HCT116 (cell line): ENCODE results near the gene DNAJB13. TPM values are rescaled to one million over a fixed set of nuclear protein-coding genes. Genes with fewer than 3 reads are reported as not detected.
A peak's percentile ranks its signal among the peaks of the same experiment; 100 is the strongest.

Source experiments
- CBX3 ChIP-seq: IDR thresholded peaks from 2 replicates; pipeline ENCODE4 v1.6.1; 2012; ENCODE audit warnings: low read depth
- CEBPB ChIP-seq: IDR thresholded peaks from 2 replicates; pipeline ENCODE4 v1.6.1; 2012; ENCODE audit warnings: low read depth
- ELF1 ChIP-seq: IDR thresholded peaks from 2 replicates; pipeline ENCODE4 v1.6.1; 2012; ENCODE audit warnings: low read depth, borderline replicate concordance
- EZH2 ChIP-seq: fragments of 200-600 bp; sonication (generic); IDR thresholded peaks from 2 replicates; pipeline ENCODE4 v1.6.1; 2017; ENCODE audit warnings: antibody characterized with exemption, mixed run types
- EZH2phosphoT487 ChIP-seq: fragments of 200-600 bp; IDR thresholded peaks from 2 replicates; pipeline ENCODE4 v1.6.1; 2018; ENCODE audit warnings: antibody characterized with exemption, borderline replicate concordance
- FOSL1 ChIP-seq: IDR thresholded peaks from 2 replicates; pipeline ENCODE4 v1.6.1; 2012; ENCODE audit warnings: low read depth
- JUND ChIP-seq: IDR thresholded peaks from 2 replicates; pipeline ENCODE4 v1.6.1; 2012
- POLR2A ChIP-seq: IDR thresholded peaks from 2 replicates; pipeline ENCODE4 v1.7.0; 2011; ENCODE audit warnings: borderline replicate concordance; ENCODE audit not compliant: insufficient read depth, insufficient read length; ENCODE audit errors: extremely low read depth
- POLR2AphosphoS5 ChIP-seq: IDR thresholded peaks from 2 replicates; pipeline ENCODE4 v1.6.1; 2011; ENCODE audit warnings: mild to moderate bottlenecking, low read depth, low read length, moderate library complexity
- RAD21 ChIP-seq: IDR thresholded peaks from 2 replicates; pipeline ENCODE4 v1.6.1; 2012; ENCODE audit warnings: low read depth, mild to moderate bottlenecking
- YY1 ChIP-seq: IDR thresholded peaks from 2 replicates; pipeline ENCODE4 v1.6.1; 2011; ENCODE audit warnings: low read length, low read depth, moderate library complexity, mild to moderate bottlenecking; ENCODE audit not compliant: insufficient replicate concordance; ENCODE audit errors: extremely low read depth
- ZFX ChIP-seq: fragments of 450-650 bp; IDR thresholded peaks from 2 replicates; pipeline ENCODE4 v1.6.1; 2017
- total RNA-seq: library from RNA; stranded (reverse); gene quantifications from one replicate; pipeline ENCODE4 v1.2.1, GENCODE V29; 2021; ENCODE audit not compliant: unreplicated experiment
- TF ChIP-seq, protein P1 (sequence below), 3 experiments: fragments of 200-600 bp in 1 of 3; sonication (generic) in 1 of 3; IDR thresholded peaks in 2 of 3; conservative IDR thresholded peaks in 1 of 3; 2 replicates each; pipeline ENCODE4 v1.5.1; 2012 to 2017; ENCODE audit warnings: low read depth in 2 of 3, low read length in 2 of 3, antibody characterized with exemption in 1 of 3, borderline replicate concordance in 1 of 3, control low read depth in 1 of 3, mild to moderate bottlenecking in 1 of 3, mixed read lengths in 1 of 3, mixed run types in 1 of 3, moderate library complexity in 1 of 3; ENCODE audit not compliant: insufficient read depth in 1 of 3
- TF ChIP-seq, protein P2 (sequence below): IDR thresholded peaks from 2 replicates; pipeline ENCODE4 v1.6.1; 2011; ENCODE audit warnings: mild to moderate bottlenecking, low read length, moderate library complexity; ENCODE audit not compliant: insufficient replicate concordance; ENCODE audit errors: extremely low read depth
- TF ChIP-seq, protein P3 (sequence below): IDR thresholded peaks from 2 replicates; pipeline ENCODE4 v1.6.1; 2012

The DNAJB13 gene
- total RNA-seq, 1 experiment from 2014 or later = 0.22 TPM

DNA sequence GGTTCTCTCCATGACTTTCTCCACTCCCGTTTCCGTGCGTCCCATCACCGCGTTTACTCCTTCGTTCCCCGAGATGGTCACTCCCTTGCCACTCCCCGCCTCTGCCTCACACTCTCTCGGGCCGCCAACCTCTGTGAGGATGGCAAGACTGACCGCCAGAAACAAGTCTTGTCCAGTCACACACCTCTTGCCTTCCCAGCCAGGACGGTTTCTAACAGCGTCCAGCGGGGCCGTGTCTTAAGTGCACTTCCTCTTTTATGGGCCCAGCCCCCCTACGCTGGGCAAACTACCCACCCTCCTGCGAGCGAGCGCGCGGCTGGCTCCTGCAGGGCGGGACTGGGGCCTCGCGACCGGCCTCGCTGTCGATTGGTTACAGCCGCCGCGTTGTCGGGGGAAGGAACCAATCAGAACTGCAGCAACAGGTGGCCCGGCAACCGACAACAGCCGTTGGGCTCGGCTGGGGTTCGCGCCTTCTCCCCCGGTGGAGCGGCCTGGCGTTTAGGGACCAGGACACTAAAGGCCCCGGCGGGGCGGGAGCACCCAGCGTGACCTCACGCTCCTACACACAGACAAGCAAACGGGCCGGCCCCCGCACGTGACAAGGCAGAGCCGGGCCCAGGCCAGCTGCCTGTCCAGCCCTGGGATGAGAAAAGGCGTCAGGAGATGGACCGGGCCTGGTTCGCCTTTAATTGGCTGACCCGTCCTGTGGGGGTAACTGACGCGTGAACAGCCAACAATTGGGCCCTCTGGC lies 32.3 kb downstream of the DNAJB13 start (continued):
- TF ChIP-seq, protein P1, sequence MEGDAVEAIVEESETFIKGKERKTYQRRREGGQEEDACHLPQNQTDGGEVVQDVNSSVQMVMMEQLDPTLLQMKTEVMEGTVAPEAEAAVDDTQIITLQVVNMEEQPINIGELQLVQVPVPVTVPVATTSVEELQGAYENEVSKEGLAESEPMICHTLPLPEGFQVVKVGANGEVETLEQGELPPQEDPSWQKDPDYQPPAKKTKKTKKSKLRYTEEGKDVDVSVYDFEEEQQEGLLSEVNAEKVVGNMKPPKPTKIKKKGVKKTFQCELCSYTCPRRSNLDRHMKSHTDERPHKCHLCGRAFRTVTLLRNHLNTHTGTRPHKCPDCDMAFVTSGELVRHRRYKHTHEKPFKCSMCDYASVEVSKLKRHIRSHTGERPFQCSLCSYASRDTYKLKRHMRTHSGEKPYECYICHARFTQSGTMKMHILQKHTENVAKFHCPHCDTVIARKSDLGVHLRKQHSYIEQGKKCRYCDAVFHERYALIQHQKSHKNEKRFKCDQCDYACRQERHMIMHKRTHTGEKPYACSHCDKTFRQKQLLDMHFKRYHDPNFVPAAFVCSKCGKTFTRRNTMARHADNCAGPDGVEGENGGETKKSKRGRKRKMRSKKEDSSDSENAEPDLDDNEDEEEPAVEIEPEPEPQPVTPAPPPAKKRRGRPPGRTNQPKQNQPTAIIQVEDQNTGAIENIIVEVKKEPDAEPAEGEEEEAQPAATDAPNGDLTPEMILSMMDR (IDR thresholded peaks at IDR 0.05 in 2 of 3, conservative IDR thresholded peaks at IDR 0.05 in 1 of 3; ENCODE audit: borderline replicate concordance in 1 of 3, insufficient read depth in 1 of 3, low read depth in 2 of 3, low read length in 2 of 3) = no peak
- peak; percentile 52; the same call in 1 of the 2 replicates for TF ChIP-seq POLR2AphosphoS5
- no peak; the same call in 1 of the 2 replicates for TF ChIP-seq CBX3
- TF ChIP-seq, protein P2, sequence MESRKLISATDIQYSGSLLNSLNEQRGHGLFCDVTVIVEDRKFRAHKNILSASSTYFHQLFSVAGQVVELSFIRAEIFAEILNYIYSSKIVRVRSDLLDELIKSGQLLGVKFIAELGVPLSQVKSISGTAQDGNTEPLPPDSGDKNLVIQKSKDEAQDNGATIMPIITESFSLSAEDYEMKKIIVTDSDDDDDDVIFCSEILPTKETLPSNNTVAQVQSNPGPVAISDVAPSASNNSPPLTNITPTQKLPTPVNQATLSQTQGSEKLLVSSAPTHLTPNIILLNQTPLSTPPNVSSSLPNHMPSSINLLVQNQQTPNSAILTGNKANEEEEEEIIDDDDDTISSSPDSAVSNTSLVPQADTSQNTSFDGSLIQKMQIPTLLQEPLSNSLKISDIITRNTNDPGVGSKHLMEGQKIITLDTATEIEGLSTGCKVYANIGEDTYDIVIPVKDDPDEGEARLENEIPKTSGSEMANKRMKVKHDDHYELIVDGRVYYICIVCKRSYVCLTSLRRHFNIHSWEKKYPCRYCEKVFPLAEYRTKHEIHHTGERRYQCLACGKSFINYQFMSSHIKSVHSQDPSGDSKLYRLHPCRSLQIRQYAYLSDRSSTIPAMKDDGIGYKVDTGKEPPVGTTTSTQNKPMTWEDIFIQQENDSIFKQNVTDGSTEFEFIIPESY = no peak
- TF ChIP-seq YY1 = peak; percentile 34
- TF ChIP-seq, protein P3, sequence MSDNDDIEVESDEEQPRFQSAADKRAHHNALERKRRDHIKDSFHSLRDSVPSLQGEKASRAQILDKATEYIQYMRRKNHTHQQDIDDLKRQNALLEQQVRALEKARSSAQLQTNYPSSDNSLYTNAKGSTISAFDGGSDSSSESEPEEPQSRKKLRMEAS = peak; percentile 93
- TF ChIP-seq CEBPB = no peak
- no peak for TF ChIP-seq EZH2
- no peak for TF ChIP-seq RAD21
- TF ChIP-seq EZH2phosphoT487 = no peak
- TF ChIP-seq FOSL1 = no peak
- TF ChIP-seq ELF1 = no peak
- peak; percentile 62; the same call in 1 of the 2 replicates for TF ChIP-seq ZFX
- peak; percentile 36 for TF ChIP-seq POLR2A
- TF ChIP-seq JUND = no peak
- TF ChIP-seq, all 23 proteins: peak for 7
